Measurements from ENCODE around the gene RYR2.

Gene RYR2

DNA sequence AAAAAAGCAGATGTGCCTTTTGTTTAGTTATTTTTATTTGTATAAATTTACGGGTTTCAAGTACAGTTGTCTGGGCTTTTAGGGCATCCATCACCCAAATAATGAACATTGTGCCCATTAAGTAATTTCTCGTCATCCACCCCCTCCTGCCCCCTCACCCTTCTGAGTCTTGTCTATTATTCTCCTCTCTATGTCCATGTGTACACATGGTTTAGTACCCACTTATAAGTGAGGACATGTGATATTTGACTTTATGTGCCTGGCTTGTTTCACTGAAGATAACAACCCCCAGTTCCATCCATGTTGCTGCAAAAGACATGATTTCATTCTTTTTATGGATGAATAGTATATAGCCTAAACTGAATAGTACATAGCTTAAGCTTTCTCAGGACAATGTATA is 659.5 kb downstream of the RYR2 start:
- in situ Hi-C loops (cut with MboI; ENCODE audit: low pct_unique_long_range_greater_than_20kb, low sequenced_read_pairs, unreplicated experiment): no loop called here
- TF ChIP-seq, protein P1, sequence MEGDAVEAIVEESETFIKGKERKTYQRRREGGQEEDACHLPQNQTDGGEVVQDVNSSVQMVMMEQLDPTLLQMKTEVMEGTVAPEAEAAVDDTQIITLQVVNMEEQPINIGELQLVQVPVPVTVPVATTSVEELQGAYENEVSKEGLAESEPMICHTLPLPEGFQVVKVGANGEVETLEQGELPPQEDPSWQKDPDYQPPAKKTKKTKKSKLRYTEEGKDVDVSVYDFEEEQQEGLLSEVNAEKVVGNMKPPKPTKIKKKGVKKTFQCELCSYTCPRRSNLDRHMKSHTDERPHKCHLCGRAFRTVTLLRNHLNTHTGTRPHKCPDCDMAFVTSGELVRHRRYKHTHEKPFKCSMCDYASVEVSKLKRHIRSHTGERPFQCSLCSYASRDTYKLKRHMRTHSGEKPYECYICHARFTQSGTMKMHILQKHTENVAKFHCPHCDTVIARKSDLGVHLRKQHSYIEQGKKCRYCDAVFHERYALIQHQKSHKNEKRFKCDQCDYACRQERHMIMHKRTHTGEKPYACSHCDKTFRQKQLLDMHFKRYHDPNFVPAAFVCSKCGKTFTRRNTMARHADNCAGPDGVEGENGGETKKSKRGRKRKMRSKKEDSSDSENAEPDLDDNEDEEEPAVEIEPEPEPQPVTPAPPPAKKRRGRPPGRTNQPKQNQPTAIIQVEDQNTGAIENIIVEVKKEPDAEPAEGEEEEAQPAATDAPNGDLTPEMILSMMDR (IDR thresholded peaks at IDR 0.05; ENCODE audit: extremely low read depth, insufficient read depth, missing control alignments): no peak

DNA sequence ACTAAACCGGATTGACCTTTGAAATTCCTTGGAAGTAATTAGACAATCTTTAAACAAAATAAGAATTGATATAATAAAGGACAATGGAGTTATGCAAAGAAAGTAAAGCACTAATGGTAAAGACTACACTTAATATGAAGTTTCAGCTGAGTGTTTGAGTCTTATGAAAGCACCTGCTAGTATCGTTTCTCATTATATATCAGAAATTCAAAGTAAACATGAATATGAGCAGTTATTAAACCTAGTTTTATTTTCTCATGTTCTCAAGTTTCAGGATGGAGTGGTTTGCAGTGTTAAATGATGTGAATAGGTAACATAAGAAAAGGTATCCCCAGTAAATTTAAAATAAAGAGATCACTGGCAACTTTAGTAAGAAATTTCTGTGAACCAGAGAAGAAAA is 660.2 kb downstream of the RYR2 start:
- in situ Hi-C loops (cut with MboI; ENCODE audit: low pct_unique_long_range_greater_than_20kb, low sequenced_read_pairs, unreplicated experiment): no loop called here
- TF ChIP-seq, protein P1 (IDR thresholded peaks at IDR 0.05; ENCODE audit: extremely low read depth, insufficient read depth, missing control alignments): no peak
- no peak for DNase-seq (ENCODE audit: low spot score)

More for the DNA sequence above, 659.5 kb downstream of the RYR2 start:
- no peak for DNase-seq (ENCODE audit: low spot score)

DNA sequence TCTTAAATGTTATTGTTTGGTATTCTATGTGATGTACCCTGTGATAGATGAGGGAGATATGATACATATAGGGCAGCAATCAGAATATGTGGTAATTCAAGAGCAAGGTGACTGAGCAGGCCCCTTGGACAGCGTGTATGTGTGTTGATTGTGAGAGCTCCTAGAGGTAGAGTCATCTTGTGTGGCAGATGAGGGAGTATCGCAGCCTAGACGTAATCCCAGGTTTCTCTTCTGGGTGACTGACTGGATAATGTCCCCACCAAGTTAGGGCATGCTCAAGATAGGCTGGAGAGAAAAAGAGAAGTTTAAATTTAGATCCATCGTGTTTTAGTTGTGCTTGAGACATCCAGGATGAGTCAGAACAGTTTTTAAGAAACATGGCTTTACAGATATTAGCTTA is 663.5 kb downstream of the RYR2 start:
- TF ChIP-seq, protein P1 (IDR thresholded peaks at IDR 0.05; ENCODE audit: extremely low read depth, insufficient read depth, missing control alignments): no peak
- in situ Hi-C loops (cut with MboI; ENCODE audit: low pct_unique_long_range_greater_than_20kb, low sequenced_read_pairs, unreplicated experiment): no loop called here
- no peak for DNase-seq (ENCODE audit: low spot score)

DNA sequence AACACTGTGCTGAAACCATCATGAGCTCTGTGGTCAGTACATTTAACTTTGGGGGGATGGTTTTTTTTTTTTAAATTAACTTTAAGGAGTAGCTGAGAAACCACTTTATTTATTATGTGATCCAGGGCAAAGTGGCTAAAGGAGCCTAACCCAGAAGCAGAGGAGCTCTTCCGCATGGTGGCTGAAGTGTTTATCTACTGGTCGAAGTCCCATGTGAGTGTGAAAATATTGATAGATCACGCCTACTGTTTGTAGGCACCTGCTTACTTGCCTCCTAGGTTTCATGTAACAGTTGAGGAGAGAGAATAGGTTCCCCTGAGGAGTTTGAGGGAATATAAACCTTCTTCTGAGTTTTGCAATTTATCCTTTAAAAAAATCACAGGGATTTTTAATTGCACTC is 667.4 kb downstream of the RYR2 start:
- TF ChIP-seq, protein P1 (IDR thresholded peaks at IDR 0.05; ENCODE audit: extremely low read depth, insufficient read depth, missing control alignments): no peak
- in situ Hi-C loops (cut with MboI; ENCODE audit: low pct_unique_long_range_greater_than_20kb, low sequenced_read_pairs, unreplicated experiment): no loop called here
- DNase-seq (ENCODE audit: low spot score): no peak

DNA sequence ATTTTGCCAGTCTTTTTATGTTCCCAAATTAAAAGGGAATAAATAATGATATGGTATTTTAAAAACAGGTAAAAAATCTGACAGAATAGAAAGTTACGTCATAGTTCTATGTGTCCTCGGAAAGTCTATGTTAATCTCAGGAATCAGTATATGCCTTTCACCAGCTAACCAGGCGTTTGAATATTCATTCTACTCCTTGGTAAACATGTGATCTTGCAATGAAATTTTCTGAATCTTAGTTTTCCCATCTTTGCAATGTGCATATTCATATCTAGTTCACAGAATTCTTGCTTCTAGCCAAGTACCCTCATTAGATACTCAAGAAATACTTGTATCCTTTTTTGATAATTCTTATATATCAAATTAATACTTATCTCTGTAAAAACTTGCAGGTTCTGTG is 669.3 kb downstream of the RYR2 start:
- in situ Hi-C loops (cut with MboI; ENCODE audit: low pct_unique_long_range_greater_than_20kb, low sequenced_read_pairs, unreplicated experiment): no loop called here
- DNase-seq (ENCODE audit: low spot score): no peak

DNA sequence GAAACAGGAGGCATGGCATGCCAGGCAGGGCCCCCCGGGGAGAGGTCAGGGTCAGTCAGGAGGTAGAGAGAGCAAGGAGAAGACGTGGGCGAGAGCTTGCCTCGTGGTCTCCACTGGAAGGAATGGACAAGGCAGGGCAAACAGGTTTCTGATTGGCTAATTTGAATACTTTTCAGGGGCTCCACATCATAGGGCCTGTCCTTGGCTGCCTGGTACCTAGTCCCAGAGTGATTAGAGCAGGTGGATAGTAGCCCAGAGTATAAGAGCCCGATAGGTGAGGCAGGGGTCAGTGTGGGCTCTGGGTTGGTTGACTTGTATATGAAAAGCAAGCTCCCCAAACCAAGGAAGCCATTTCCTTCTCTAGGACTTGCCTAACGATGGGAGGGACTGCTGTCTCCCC is 670.1 kb downstream of the RYR2 start:
- TF ChIP-seq, protein P1 (IDR thresholded peaks at IDR 0.05; ENCODE audit: extremely low read depth, insufficient read depth, missing control alignments): no peak
- in situ Hi-C loops (cut with MboI; ENCODE audit: low pct_unique_long_range_greater_than_20kb, low sequenced_read_pairs, unreplicated experiment): no loop called here
- no peak for DNase-seq (ENCODE audit: low spot score)

More for the DNA sequence above, 669.3 kb downstream of the RYR2 start:
- TF ChIP-seq, protein P1 (IDR thresholded peaks at IDR 0.05; ENCODE audit: extremely low read depth, insufficient read depth, missing control alignments): no peak
